IMR-90 (cell line): Measurements from ENCODE around the gene SNX1. TPM values are rescaled to one million over a fixed set of nuclear protein-coding genes. Genes with fewer than 3 reads are reported as not detected.

ENCODE experiments used
- ATAC-seq: fragments of 200-7000 bp; cut with Tn5 transposase; 2 replicates; pipeline ENCODE4 v1.9.1; 2020; ENCODE audit warnings: low read depth, mild to moderate bottlenecking, moderate library complexity
- BruUV-seq: library from RNA; stranded (reverse); fragments of 400-500 nt; replicated peaks from 2 replicates; lab custom pipeline; 2021; lab: Mats Ljungman, UMichigan
- CTCF ChIA-PET: fragments of 300-600 bp; formaldehyde crosslinking; extraction: SDS; loops from one replicate; lab custom pipeline; 2021; ENCODE audit warnings: antibody characterized with exemption; lab: Yijun Ruan, JAX
- POLR2A ChIA-PET: fragments of 300-600 bp; sonication (Branson Sonifier 250); formaldehyde crosslinking; loops from one replicate; lab custom pipeline; 2022; ENCODE audit warnings: antibody characterized with exemption; ENCODE audit not compliant: unreplicated experiment; lab: Charles Lee
- DNase-seq: peaks from one replicate; pipeline ENCODE4 v3.0.0; 2013
- H2AFZ ChIP-seq: replicated peaks from 2 replicates; pipeline ENCODE3; 2013; ENCODE audit warnings: low read length, mild to moderate bottlenecking; ENCODE audit not compliant: poor library complexity
- H2AK5ac ChIP-seq: 2 replicates; pipeline ENCODE4 v1.6.1; 2013; ENCODE audit warnings: low read depth, low read length, inconsistent platforms
- H2AK9ac ChIP-seq: replicated peaks from 2 replicates; pipeline ENCODE3; 2013; ENCODE audit warnings: mild to moderate bottlenecking, low read depth, low read length, moderate library complexity; ENCODE audit not compliant: poor library complexity
- H2BK120ac ChIP-seq: 2 replicates; pipeline ENCODE4 v1.6.1; 2013; ENCODE audit warnings: low read depth, low read length, inconsistent platforms
- H2BK15ac ChIP-seq: 3 replicates; pipeline ENCODE4 v1.6.1; 2013; ENCODE audit warnings: low read depth, low read length, inconsistent platforms
- H2BK20ac ChIP-seq: 2 replicates; pipeline ENCODE4 v1.6.1; 2013; ENCODE audit warnings: low read depth, mild to moderate bottlenecking, inconsistent platforms, low read length, moderate library complexity
- H2BK5ac ChIP-seq: 2 replicates; pipeline ENCODE4 v1.6.1; 2013; ENCODE audit warnings: mild to moderate bottlenecking, low read depth, low read length, inconsistent platforms; ENCODE audit not compliant: poor library complexity, severe bottlenecking
- H3K14ac ChIP-seq: replicated peaks from 2 replicates; pipeline ENCODE4 v1.6.1; 2013; ENCODE audit warnings: low read depth, low read length, inconsistent platforms
- H3K18ac ChIP-seq: 2 replicates; pipeline ENCODE4 v1.6.1; 2013; ENCODE audit warnings: low read depth, low read length, control low read depth
- H3K23ac ChIP-seq: 2 replicates; pipeline ENCODE4 v1.6.1; 2013; ENCODE audit warnings: low read depth, low read length, inconsistent platforms
- H3K27ac ChIP-seq: 2 replicates; pipeline ENCODE4 v1.5.1; 2013; ENCODE audit warnings: mild to moderate bottlenecking, control low read depth, low read length; ENCODE audit not compliant: insufficient read depth
- H3K27me3 ChIP-seq: 2 replicates; pipeline ENCODE4 v1.6.1; 2013; ENCODE audit warnings: low read length; ENCODE audit not compliant: control insufficient read depth, insufficient read depth
- H3K36me3 ChIP-seq: 2 replicates; pipeline ENCODE4 v1.6.1; 2013; ENCODE audit warnings: low read length, mixed read lengths; ENCODE audit not compliant: control insufficient read depth, insufficient read depth
- H3K4ac ChIP-seq: 2 replicates; pipeline ENCODE4 v1.6.1; 2013; ENCODE audit warnings: low read depth, low read length, inconsistent platforms
- H3K4me1 ChIP-seq: 2 replicates; pipeline ENCODE4 v1.6.1; 2013; ENCODE audit warnings: low read length, mixed read lengths; ENCODE audit not compliant: control insufficient read depth, insufficient read depth
- H3K4me2 ChIP-seq: 2 replicates; pipeline ENCODE4 v1.6.1; 2013; ENCODE audit warnings: low read depth, mild to moderate bottlenecking, control low read depth, low read length, moderate library complexity
- H3K4me3 ChIP-seq: 2 replicates; pipeline ENCODE4 v1.5.1; 2013; ENCODE audit warnings: low read depth, mild to moderate bottlenecking, control low read depth, low read length, moderate library complexity; ENCODE audit not compliant: insufficient read depth
- H3K56ac ChIP-seq: 2 replicates; pipeline ENCODE4 v1.6.1; 2013; ENCODE audit warnings: low read length, inconsistent platforms; ENCODE audit not compliant: insufficient read depth; ENCODE audit errors: extremely low read depth
- H3K79me1 ChIP-seq, 2 experiments: 2 replicates each; pipeline ENCODE4 v1.6.1; 2013; ENCODE audit warnings: low read length in 2 of 2, inconsistent platforms in 1 of 2, low read depth in 1 of 2
- H3K9ac ChIP-seq: 2 replicates; pipeline ENCODE4 v1.6.1; 2013; ENCODE audit warnings: low read depth, low read length, control low read depth
- H3K9me1 ChIP-seq: 2 replicates; pipeline ENCODE4 v1.6.1; 2013; ENCODE audit warnings: low read length, inconsistent platforms; ENCODE audit not compliant: insufficient read depth
- H3K9me3 ChIP-seq: 2 replicates; pipeline ENCODE4 v1.6.1; 2013; ENCODE audit warnings: low read length; ENCODE audit not compliant: control insufficient read depth, insufficient read depth
- H4K20me1 ChIP-seq: 2 replicates; pipeline ENCODE4 v1.6.1; 2013; ENCODE audit warnings: low read length, inconsistent platforms; ENCODE audit not compliant: insufficient read depth
- H4K5ac ChIP-seq: 2 replicates; pipeline ENCODE4 v1.6.1; 2013; ENCODE audit warnings: mild to moderate bottlenecking, low read depth, low read length, control low read depth
- H4K8ac ChIP-seq, 2 experiments: 2 replicates each; pipeline ENCODE4 v1.6.1; 2013; ENCODE audit warnings: low read depth in 2 of 2, low read length in 2 of 2, control low read depth in 1 of 2, inconsistent platforms in 1 of 2
- H4K91ac ChIP-seq: 2 replicates; pipeline ENCODE4 v1.6.1; 2013; ENCODE audit warnings: low read depth, low read length, inconsistent platforms; ENCODE audit not compliant: insufficient read depth
- BHLHE40 ChIP-seq: fragments of 150-350 bp; IDR thresholded peaks from 2 replicates; pipeline ENCODE4 v1.6.1; 2016; ENCODE audit warnings: mild to moderate bottlenecking, low read depth, low read length
- CEBPB ChIP-seq: IDR thresholded peaks from 2 replicates; pipeline ENCODE4 v1.6.1; 2012; ENCODE audit warnings: low read depth, low read length, improper control_type of control experiment
- CHD1 ChIP-seq: IDR thresholded peaks from 2 replicates; pipeline ENCODE4 v1.6.1; 2012; ENCODE audit warnings: low read depth, low read length, improper control_type of control experiment
- FOS ChIP-seq: fragments of 150-350 bp; IDR thresholded peaks from 2 replicates; pipeline ENCODE4 v1.6.1; 2016; ENCODE audit warnings: low read depth, low read length
- MAFK ChIP-seq: IDR thresholded peaks from 2 replicates; pipeline ENCODE4 v1.6.1; 2012; ENCODE audit warnings: low read depth, low read length, improper control_type of control experiment
- MXI1 ChIP-seq: IDR thresholded peaks from 2 replicates; pipeline ENCODE4 v1.6.1; 2012; ENCODE audit warnings: low read depth, mild to moderate bottlenecking, low read length, moderate library complexity, borderline replicate concordance
- NFE2L2 ChIP-seq: fragments of 150-350 bp; IDR thresholded peaks from 2 replicates; pipeline ENCODE4 v1.6.1; 2016; ENCODE audit warnings: low read depth, mild to moderate bottlenecking, low read length
- POLR2A ChIP-seq: IDR thresholded peaks from 2 replicates; pipeline ENCODE4 v1.6.1; 2012; ENCODE audit warnings: mild to moderate bottlenecking, low read depth, low read length
- RAD21 ChIP-seq: IDR thresholded peaks from 2 replicates; pipeline ENCODE4 v1.6.1; 2012; ENCODE audit warnings: low read length, improper control_type of control experiment
- RCOR1 ChIP-seq: IDR thresholded peaks from 2 replicates; pipeline ENCODE4 v1.6.1; 2012; ENCODE audit warnings: mild to moderate bottlenecking, low read length, improper control_type of control experiment; ENCODE audit not compliant: insufficient replicate concordance
- RFX5 ChIP-seq: IDR thresholded peaks from 2 replicates; pipeline ENCODE4 v1.8.0; 2012; ENCODE audit warnings: low read depth, mild to moderate bottlenecking, low read length, moderate library complexity
- SMC3 ChIP-seq: fragments of 150-350 bp; IDR thresholded peaks from 2 replicates; pipeline ENCODE4 v1.6.1; 2016; ENCODE audit warnings: low read depth, mild to moderate bottlenecking, antibody characterized with exemption, low read length, moderate library complexity
- USF2 ChIP-seq: fragments of 150-350 bp; IDR thresholded peaks from 2 replicates; pipeline ENCODE4 v1.6.1; 2017; ENCODE audit warnings: mild to moderate bottlenecking, antibody characterized with exemption, low read length, low read depth
- WGBS, 2 experiments: methylation state at CpG; one replicate each; pipeline versions ENCODE4 v1.1.5 to v1.1.7; 2013; ENCODE audit warnings: missing lambda C conversion rate in 2 of 2; ENCODE audit not compliant: insufficient read length in 1 of 2; ENCODE audit errors: extremely low coverage in 2 of 2; 5-methylcytosine and 5-hydroxymethylcytosine counted together
- dilution Hi-C: fragments of 300-500 bp; cut with HindIII; formaldehyde crosslinking; loops from one replicate; pipeline ENCODE4 v1.14.3; 2018; ENCODE audit warnings: low sequenced_read_pairs; ENCODE audit not compliant: unreplicated experiment
- in situ Hi-C: fragments of 300-500 bp; cut with MboI; formaldehyde crosslinking; loops from 3 replicates; pipeline ENCODE4 v1.14.3; 2019; ENCODE audit warnings: low sequenced_read_pairs, inconsistent platforms, mixed read lengths
- intact Hi-C: fragments of 100-400 bp; cut with micrococcal nuclease; formaldehyde crosslinking; loops from 2 replicates; pipeline ENCODE4 v1.10.0; 2022
- polyA plus RNA-seq, 3 experiments: library from polyadenylated mRNA; depleted of rRNA; stranded (reverse); fragments of >200 nt; gene quantifications; 2 replicates each; pipeline ENCODE4 v1.2.3, GENCODE V29; 2012; ENCODE audit warnings: low replicate concordance in 1 of 3
- total RNA-seq: library from RNA; depleted of rRNA; stranded (reverse); fragments of >200 nt; gene quantifications from 2 replicates; pipeline ENCODE4 v1.2.3, GENCODE V29; 2012
- TF ChIP-seq, protein P1 (sequence below): conservative IDR thresholded peaks from 2 replicates; pipeline ENCODE4 v1.5.1; 2012; ENCODE audit warnings: mild to moderate bottlenecking, low read depth, low read length, improper control_type of control experiment
- TF ChIP-seq, protein P2 (sequence below): fragments of 150-350 bp; IDR thresholded peaks from 2 replicates; pipeline ENCODE4 v1.6.1; 2016; ENCODE audit warnings: low read depth, mild to moderate bottlenecking, low read length, moderate library complexity, borderline replicate concordance

Gene SNX1
- total and polyA plus RNA-seq, 2 of the 4 experiments (the other 2 are of a cell fraction) = 35.3 to 72.3 TPM

DNA sequence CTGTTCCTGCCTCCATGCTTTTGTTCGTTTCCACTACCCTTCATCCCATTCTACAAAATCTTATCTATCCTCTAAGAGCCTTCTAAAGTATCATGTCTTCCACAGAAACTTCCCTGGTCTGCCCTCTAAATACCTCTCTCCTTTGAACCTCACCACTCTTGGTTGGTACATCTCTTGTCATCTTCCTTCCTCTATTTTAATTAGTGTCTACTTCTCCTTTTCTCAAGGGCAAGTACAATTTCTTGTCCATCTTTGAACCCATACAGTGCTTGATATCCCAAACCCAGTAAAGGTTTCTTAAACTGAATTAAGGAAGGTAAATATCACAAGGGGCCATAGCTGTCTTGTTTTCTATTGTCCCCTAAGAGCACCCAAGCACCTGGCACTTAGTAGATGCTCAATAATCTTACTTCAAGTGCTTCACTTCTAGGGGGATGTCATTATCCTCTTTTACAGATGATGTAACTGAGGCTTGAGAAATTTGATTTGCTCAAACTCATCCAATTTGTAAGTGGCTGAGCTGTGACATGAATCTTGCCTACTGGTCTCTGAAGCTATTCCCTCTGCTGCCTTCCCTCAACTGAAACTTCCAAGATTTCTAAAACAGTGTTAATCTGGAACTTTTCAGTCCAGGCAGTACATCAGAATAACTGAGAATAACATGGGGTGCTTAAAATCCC is 46.9 kb upstream of the SNX1 start:
- BruUV-seq = no TSS peak
- Histone ChIP-seq H2BK20ac (no peak overlapping the region), H2AK5ac (no peak overlapping the region), H2BK15ac (no peak overlapping the region), H3K14ac (no peak overlapping the region), H3K36me3 (no peaks in the 10 kb centered on the region), H3K9ac (no peak overlapping the region), H4K8ac (no peak overlapping the region), H3K18ac (no peak overlapping the region), H3K23ac (no peak overlapping the region), H3K9me3 (no peaks in the 10 kb centered on the region), H3K4me3 (no peak overlapping the region), H4K20me1 (no peaks in the 10 kb centered on the region; the same call in 1 of the 2 replicates), H4K91ac (no peak overlapping the region), H2BK5ac (no peak overlapping the region), H4K5ac (no peak overlapping the region), H3K4me1 (peaks cover 1% of the 10 kb centered on the region; the same call in 1 of the 2 replicates), H3K4me2 (no peak overlapping the region), H3K56ac (no peak overlapping the region), H2AFZ (no peak overlapping the region), H3K9me1 (0 out of 2 replicates have a peak, but pooled peaks cover 2% of the 10 kb centered on the region), H2BK120ac (no peak overlapping the region), H2AK9ac (no peak overlapping the region), H3K4ac (no peak overlapping the region), H3K79me1 (no peaks in the 10 kb centered on the region), H3K27me3 (peaks cover 36% of the 10 kb centered on the region), H3K27ac (no peak overlapping the region)
- intact Hi-C loops (loop anchor here (5.0 kb wide), 1 partner anchor 217 kb away; the partner anchor contains the start of gene HERC1), dilution Hi-C loops (no loop called here), in situ Hi-C loops (loop anchor here (25.0 kb wide), 1 partner anchor 187 kb away; no protein-coding TSS in a partner anchor)
- ATAC-seq (no peak), DNase-seq (no peak)
- ChIA-PET POLR2A (no interaction called here), CTCF (interaction anchor here (0.5 kb wide), 1 partner anchor 49 kb away, joined by 4 read pairs; no protein-coding TSS in a partner anchor)
- 83% methylated on average over 1 of the region's 1 CpG; no CpG with 5 or more reads in 1 of the 2 experiments for WGBS, 2 experiments
- TF ChIP-seq POLR2A (no peak), CEBPB (no peak), RAD21 (no peak), FOS (no peak), BHLHE40 (no peak), SMC3 (no peak), NFE2L2 (no peak), RFX5 (no peak), CHD1 (no peak), RCOR1 (no peak), USF2 (no peak), MAFK (no peak), MXI1 (no peak)
- TF ChIP-seq, protein P1, sequence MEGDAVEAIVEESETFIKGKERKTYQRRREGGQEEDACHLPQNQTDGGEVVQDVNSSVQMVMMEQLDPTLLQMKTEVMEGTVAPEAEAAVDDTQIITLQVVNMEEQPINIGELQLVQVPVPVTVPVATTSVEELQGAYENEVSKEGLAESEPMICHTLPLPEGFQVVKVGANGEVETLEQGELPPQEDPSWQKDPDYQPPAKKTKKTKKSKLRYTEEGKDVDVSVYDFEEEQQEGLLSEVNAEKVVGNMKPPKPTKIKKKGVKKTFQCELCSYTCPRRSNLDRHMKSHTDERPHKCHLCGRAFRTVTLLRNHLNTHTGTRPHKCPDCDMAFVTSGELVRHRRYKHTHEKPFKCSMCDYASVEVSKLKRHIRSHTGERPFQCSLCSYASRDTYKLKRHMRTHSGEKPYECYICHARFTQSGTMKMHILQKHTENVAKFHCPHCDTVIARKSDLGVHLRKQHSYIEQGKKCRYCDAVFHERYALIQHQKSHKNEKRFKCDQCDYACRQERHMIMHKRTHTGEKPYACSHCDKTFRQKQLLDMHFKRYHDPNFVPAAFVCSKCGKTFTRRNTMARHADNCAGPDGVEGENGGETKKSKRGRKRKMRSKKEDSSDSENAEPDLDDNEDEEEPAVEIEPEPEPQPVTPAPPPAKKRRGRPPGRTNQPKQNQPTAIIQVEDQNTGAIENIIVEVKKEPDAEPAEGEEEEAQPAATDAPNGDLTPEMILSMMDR = no peak
- TF ChIP-seq, protein P2, sequence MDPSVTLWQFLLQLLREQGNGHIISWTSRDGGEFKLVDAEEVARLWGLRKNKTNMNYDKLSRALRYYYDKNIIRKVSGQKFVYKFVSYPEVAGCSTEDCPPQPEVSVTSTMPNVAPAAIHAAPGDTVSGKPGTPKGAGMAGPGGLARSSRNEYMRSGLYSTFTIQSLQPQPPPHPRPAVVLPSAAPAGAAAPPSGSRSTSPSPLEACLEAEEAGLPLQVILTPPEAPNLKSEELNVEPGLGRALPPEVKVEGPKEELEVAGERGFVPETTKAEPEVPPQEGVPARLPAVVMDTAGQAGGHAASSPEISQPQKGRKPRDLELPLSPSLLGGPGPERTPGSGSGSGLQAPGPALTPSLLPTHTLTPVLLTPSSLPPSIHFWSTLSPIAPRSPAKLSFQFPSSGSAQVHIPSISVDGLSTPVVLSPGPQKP = no peak
